SW 1271 (cell line): Measurements from ENCODE around the gene WDFY4.

ENCODE experiments used
- DNase-seq, 2 experiments: peaks; one replicate each; lab custom pipeline; 2025; lab: John Stamatoyannopoulos, UW

The WDFY4 gene

GRCh38 chr10:48744587-48744986 is 59.9 kb downstream of the WDFY4 start:
- no peak for DNase-seq

- DNase-seq, result no peak
These were observed 61.1 kb downstream of the WDFY4 start for GRCh38 chr10:48745662-48746245.

- DNase-seq, result no peak
These were observed 63.9 kb downstream of the WDFY4 start for GRCh38 chr10:48748573-48748972.

GRCh38 chr10:48749254-48749787 is 64.6 kb downstream of the WDFY4 start:
- DNase-seq, result no peak

GRCh38 chr10:48750019-48750418 is 65.3 kb downstream of the WDFY4 start:
- DNase-seq, result no peak

GRCh38 chr10:48750991-48751390 is 66.3 kb downstream of the WDFY4 start:
- DNase-seq, result no peak

GRCh38 chr10:48751730-48752129 is 67.1 kb downstream of the WDFY4 start:
- no peak for DNase-seq

GRCh38 chr10:48758411-48758810 is 73.7 kb downstream of the WDFY4 start:
- DNase-seq, result no peak

GRCh38 chr10:48759113-48759901 is 74.6 kb downstream of the WDFY4 start:
- DNase-seq, result no peak

- no peak for DNase-seq
These were observed 76.3 kb downstream of the WDFY4 start for GRCh38 chr10:48760983-48761382.

GRCh38 chr10:48762064-48763042 is 77.7 kb downstream of the WDFY4 start:
- no peak for DNase-seq

GRCh38 chr10:48763403-48763965 is 78.8 kb downstream of the WDFY4 start:
- DNase-seq, result no peak

- no peak for DNase-seq
These were observed 79.8 kb downstream of the WDFY4 start for GRCh38 chr10:48764486-48764885.

- DNase-seq, result no peak
These were observed 80.4 kb downstream of the WDFY4 start for GRCh38 chr10:48765039-48765438.

GRCh38 chr10:48765527-48765926 is 80.9 kb downstream of the WDFY4 start:
- DNase-seq, result no peak

GRCh38 chr10:48767373-48768143 is 82.9 kb downstream of the WDFY4 start:
- no peak for DNase-seq

- no peak for DNase-seq
These were observed 83.6 kb downstream of the WDFY4 start for GRCh38 chr10:48768144-48768766.

- DNase-seq, result no peak
These were observed 84.3 kb downstream of the WDFY4 start for GRCh38 chr10:48768926-48769325.

- DNase-seq, result no peak
These were observed 85.2 kb downstream of the WDFY4 start for GRCh38 chr10:48769706-48770435.

GRCh38 chr10:48770561-48771089 is 86.0 kb downstream of the WDFY4 start:
- no peak for DNase-seq
